NCI-H1694 treated with DMSO at 0.1 percent for 48 hours (cell line): ENCODE results near the gene POLD2.
"Not testable (repeated sequence)": the region's sequence is repeated elsewhere in the genome, so short reads cannot be mapped to it uniquely, and the experiment has no call there.

Source experiments
- DNase-seq: peaks from one replicate; lab custom pipeline; 2025; lab: John Stamatoyannopoulos, UW

POLD2 gene

DNA sequence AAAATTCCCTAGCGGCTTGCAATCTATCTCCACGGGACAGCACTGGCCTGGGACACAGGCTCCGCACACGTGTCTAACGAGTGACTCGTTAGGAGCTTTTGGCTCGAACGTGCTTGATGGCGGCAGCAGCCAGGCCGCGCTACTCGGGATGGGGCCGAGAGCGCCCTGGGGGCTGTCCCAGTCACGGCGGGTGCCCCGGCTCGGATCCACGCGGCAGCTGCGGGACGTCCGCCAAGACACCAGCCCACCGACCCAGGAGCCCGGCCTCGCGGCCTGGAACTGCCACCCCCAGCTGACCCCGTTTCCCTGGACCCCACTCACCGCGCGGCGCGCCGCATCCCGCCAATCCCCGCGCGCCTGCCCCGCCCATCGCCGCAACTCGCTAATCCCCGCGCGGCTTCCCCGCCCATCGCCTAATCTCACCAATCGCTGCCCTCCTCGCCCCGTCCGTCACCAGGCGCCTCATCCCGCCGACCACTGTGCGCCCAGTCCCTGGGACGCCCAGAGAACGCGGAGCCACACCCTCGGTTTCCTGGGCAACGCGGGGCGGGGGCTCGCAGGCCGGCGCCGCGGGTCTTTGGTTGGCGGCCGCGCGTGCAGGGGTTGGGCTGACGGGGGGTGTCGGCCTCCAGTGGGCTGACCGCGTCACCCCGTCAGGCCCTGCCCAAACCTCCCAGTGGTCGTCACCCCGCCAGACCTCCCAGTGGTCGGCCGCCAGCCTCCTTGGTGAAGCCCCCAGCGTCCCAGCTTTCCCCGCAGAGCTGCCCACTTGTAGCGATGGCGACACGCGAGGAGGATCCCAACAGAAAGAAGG is at the start of gene POLD2:
TSS of gene POLD2 (minus strand) at position 359 of the 814 bp plus-strand sequence. CDS start 1,495 bp downstream, outside the sequence.
- DNase-seq: peak; percentile 95

GRCh38 chr7:44172803-44173424 is 49.6 kb upstream of the POLD2 start:
- no peak for DNase-seq

GRCh38 chr7:44172352-44172751 is 49.0 kb upstream of the POLD2 start:
- DNase-seq: no peak

- not testable (repeated sequence) for DNase-seq
Measured at GRCh38 chr7:44171901-44172300, 48.6 kb upstream of the POLD2 start.

- no peak for DNase-seq
Measured at GRCh38 chr7:44167920-44168319, 44.6 kb upstream of the POLD2 start.

DNA sequence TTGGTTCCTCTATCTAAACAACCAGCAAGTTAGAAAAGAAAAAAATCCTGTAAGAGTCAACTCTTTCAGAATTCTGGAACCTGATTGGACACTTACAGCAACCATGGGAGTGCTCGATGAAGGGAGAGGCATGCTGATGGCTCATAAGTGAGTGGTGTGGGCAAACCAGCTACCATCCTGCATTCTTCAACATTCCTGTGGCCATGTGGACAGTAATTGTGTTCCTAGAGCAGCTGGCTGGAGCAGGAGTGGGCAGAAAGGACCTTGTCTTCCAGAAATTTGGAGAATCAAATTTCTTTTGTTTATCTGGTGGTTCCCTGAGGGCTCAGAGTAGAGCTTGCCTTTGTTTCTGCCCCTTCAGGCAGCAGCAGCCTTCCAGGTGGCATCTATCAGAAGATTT is 40.2 kb upstream of the POLD2 start:
- no peak for DNase-seq

DNA sequence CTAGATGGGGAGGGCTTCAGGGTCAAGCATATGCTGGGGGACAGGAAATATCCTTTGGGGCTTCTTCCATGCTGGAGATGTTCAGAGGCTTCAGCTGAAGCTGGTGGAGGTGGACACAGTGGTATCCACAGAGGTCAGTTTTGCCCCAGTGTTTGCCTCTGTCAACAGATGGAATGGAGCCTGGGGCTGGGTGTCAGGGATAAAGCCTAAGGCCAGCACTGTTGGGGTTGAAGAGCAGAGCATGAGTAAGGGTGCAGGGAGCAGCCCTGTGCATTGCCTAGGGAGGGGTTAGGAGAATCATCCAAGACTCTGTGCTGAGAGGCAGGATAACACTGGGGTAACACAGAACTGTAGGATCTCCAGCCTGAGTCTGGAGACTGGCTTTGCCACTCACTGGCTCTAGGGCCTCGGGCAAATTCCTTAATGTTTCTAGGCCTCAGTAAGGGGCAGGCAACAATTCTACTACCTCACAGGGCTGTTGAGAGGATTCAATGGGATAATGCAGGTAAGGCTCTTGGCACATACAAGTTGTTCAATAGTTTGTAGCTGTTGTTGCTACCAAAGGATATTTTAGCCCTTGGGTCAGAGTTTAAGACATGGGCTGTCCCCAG is 39.5 kb upstream of the POLD2 start:
- no peak for DNase-seq

GRCh38 chr7:44162179-44162578 is 38.8 kb upstream of the POLD2 start:
- no peak for DNase-seq

DNA sequence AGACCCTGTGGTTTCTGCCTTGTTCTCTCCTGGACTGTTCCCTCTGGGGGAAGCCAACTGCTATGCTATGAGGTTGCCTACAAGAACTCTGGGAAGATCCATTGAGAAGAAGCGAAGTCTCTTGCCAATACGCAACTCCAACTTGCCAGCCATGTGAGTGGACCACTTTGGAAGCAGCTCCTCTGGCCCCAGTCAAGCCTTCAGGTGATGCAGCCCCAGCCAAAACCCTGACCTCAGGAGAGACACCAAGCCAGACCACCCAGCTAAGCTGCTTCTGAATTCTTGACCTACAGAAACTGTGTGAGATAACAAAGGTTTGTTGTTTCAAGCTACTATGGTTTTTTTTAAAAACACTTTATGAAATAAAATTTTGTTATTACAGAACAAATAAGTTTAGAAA is 38.0 kb upstream of the POLD2 start:
- DNase-seq: no peak

GRCh38 chr7:44159824-44160630 is 36.7 kb upstream of the POLD2 start:
- DNase-seq: no peak

GRCh38 chr7:44158873-44159631 is 35.7 kb upstream of the POLD2 start:
- no peak for DNase-seq

GRCh38 chr7:44158096-44158872 is 34.9 kb upstream of the POLD2 start:
- DNase-seq: no peak

- DNase-seq: no peak
Measured at GRCh38 chr7:44157116-44158080, 34.0 kb upstream of the POLD2 start.

DNA sequence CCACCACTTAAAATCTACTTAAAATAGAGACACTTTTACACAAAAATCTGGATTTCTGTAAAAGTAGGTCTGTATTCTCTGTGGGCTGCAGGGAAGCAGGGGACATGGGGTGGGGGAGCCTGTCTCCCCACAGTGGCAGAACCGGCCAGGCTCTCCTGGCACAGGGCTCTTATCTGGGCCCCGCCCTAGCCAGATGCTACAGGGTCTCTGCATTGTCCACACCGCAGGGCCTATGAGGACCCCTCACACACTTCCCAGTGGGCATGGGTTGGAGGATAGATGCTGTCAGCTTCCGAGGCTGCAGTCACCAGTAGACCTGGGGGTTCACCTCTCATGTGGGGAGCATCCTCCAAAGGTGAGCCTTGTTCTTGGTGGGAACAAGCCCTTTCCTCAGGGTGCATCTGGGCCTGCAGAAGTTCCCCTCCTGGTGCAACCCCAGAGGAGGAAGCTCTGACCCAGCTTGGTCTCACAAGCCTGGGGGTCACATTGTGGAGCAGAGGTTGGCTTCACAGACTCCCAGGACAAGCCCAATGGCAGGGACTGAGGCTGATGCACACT is 33.2 kb upstream of the POLD2 start:
- no peak for DNase-seq

DNA sequence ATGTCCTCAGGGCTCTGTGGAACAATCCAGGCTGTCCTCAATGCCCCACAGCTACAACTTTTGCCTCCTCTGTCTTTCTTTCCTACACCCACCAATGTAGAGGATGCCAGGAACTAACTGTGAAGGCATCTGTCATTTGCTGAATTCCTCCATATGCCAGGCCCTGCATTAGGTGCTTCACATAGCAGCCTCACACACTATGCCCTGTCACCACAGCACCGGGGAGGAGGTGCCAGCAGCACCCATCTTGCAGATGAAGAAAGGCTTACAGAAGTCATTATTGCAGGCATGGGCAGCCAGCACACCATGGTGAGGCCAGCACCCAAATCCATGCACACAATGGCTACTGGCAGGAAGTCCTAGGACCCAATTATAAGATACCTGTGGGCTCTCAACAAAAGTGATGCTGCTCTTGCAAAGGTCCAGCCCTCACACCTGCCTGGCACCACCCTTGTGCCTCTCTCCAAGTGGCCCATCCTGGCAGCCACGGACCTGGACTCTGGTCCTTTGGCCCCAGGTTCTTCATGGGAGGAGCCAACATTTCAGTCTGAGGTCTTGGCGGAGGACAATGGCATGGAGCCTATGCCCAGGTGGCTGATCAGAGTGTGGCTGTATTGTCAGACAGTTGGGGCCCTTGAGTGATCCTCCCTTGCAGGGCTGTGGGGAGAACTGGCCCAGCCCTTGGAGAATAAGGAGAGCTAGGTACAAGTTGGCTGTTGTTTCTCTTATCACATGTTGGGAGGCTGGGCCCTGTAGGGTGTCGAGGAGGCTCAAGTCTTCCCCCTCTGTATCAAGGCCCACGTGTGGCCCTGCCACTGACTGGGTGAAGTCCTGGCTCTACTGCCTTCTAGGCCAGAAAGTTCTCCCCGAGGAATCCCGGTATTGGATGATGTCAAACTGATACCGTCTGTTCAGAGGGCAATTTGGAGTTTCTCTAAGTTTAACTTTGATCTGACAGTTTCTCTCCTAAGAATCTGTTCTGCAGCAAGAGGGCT is 32.1 kb upstream of the POLD2 start:
- DNase-seq: no peak

- DNase-seq: no peak
Measured at GRCh38 chr7:44154703-44155102, 31.4 kb upstream of the POLD2 start.

- no peak for DNase-seq
Measured at GRCh38 chr7:44153948-44154335, 30.6 kb upstream of the POLD2 start.
